ENCODE measurements around the gene ZNF341. TPM values are rescaled to one million over a fixed set of nuclear protein-coding genes. Genes with fewer than 3 reads are reported as not detected.

The ZNF341 gene
- polyA plus RNA-seq, 1 donor from 2014 or later = 1.2 TPM

- Histone ChIP-seq H3K27me3 (ENCODE audit: insufficient read depth, low read depth, low read length) (no peaks in the 10 kb centered on the region), H3K4me2 (ENCODE audit: low read length) (no peak overlapping the region), H3F3A (ENCODE audit: insufficient read depth, low read length, poor library complexity, severe bottlenecking) (no peaks in the 10 kb centered on the region), H3K27ac (ENCODE audit: low read length) (no peak overlapping the region), H3K4me3 (ENCODE audit: low read length) (no peak overlapping the region), H3K9me3 (ENCODE audit: low read length) (no peaks in the 10 kb centered on the region), H2AFZ (ENCODE audit: low read depth, low read length) (no peak overlapping the region), H4K20me1 (ENCODE audit: insufficient read depth) (no peaks in the 10 kb centered on the region), H3K9me2 (ENCODE audit: insufficient read depth, low read length) (no peaks in the 10 kb centered on the region), H3K79me2 (replicated peaks; ENCODE audit: insufficient read depth, low read length) (no peaks in the 10 kb centered on the region), H3K36me3 (ENCODE audit: insufficient read depth, low read length) (no peaks in the 10 kb centered on the region), H3K9ac (ENCODE audit: low read length) (no peak overlapping the region)
- TF ChIP-seq CTCF (IDR thresholded peaks at IDR 0.05; ENCODE audit: poor library complexity, severe bottlenecking) = no peak
- no peak for TF ChIP-seq SMC3 (conservative IDR thresholded peaks at IDR 0.05; ENCODE audit: poor library complexity)
- no peak for TF ChIP-seq REST (IDR thresholded peaks at IDR 0.05; ENCODE audit: borderline replicate concordance)
- no peak for TF ChIP-seq MXI1 (conservative IDR thresholded peaks at IDR 0.05; ENCODE audit: poor library complexity, severe bottlenecking)
- TF ChIP-seq TAF1 (IDR thresholded peaks at IDR 0.05; ENCODE audit: low read depth) = no peak
- TF ChIP-seq EZH2 (IDR thresholded peaks at IDR 0.05; ENCODE audit: borderline replicate concordance, insufficient read depth, low read length, poor library complexity, severe bottlenecking) = no peak
- TF ChIP-seq POLR2AphosphoS5 (IDR thresholded peaks at IDR 0.05) = no peak
- no peak for TF ChIP-seq RAD21 (conservative IDR thresholded peaks at IDR 0.05)
- no peak for TF ChIP-seq EP300 (conservative IDR thresholded peaks at IDR 0.05; ENCODE audit: poor library complexity, severe bottlenecking)
These were observed 61.5 kb downstream of the ZNF341 start for GRCh38 chr20:33793011-33793931.

GRCh38 chr20:33796263-33796906 is 64.6 kb downstream of the ZNF341 start:
- Histone ChIP-seq H3K27ac (ENCODE audit: low read length) (no peak overlapping the region), H3K79me2 (replicated peaks; ENCODE audit: insufficient read depth, low read length) (no peaks in the 10 kb centered on the region), H2AFZ (ENCODE audit: low read depth, low read length) (no peak overlapping the region), H3K4me3 (ENCODE audit: low read length) (no peak overlapping the region), H3K9me2 (ENCODE audit: insufficient read depth, low read length) (no peaks in the 10 kb centered on the region), H3F3A (ENCODE audit: insufficient read depth, low read length, poor library complexity, severe bottlenecking) (no peaks in the 10 kb centered on the region), H4K20me1 (ENCODE audit: insufficient read depth) (no peaks in the 10 kb centered on the region), H3K4me2 (ENCODE audit: low read length) (no peak overlapping the region), H3K9ac (ENCODE audit: low read length) (no peak overlapping the region), H3K27me3 (ENCODE audit: insufficient read depth, low read depth, low read length) (no peaks in the 10 kb centered on the region), H3K36me3 (ENCODE audit: insufficient read depth, low read length) (no peaks in the 10 kb centered on the region), H3K9me3 (ENCODE audit: low read length) (no peaks in the 10 kb centered on the region)
- TF ChIP-seq EZH2 (IDR thresholded peaks at IDR 0.05; ENCODE audit: borderline replicate concordance, insufficient read depth, low read length, poor library complexity, severe bottlenecking) = no peak
- TF ChIP-seq SMC3 (conservative IDR thresholded peaks at IDR 0.05; ENCODE audit: poor library complexity) = no peak
- no peak for TF ChIP-seq CTCF (IDR thresholded peaks at IDR 0.05; ENCODE audit: poor library complexity, severe bottlenecking)
- TF ChIP-seq EP300 (conservative IDR thresholded peaks at IDR 0.05; ENCODE audit: poor library complexity, severe bottlenecking) = no peak
- no peak for TF ChIP-seq REST (IDR thresholded peaks at IDR 0.05; ENCODE audit: borderline replicate concordance)
- TF ChIP-seq RAD21 (conservative IDR thresholded peaks at IDR 0.05) = no peak
- no peak for TF ChIP-seq TAF1 (IDR thresholded peaks at IDR 0.05; ENCODE audit: low read depth)
- no peak for TF ChIP-seq POLR2AphosphoS5 (IDR thresholded peaks at IDR 0.05)
- no peak for TF ChIP-seq MXI1 (conservative IDR thresholded peaks at IDR 0.05; ENCODE audit: poor library complexity, severe bottlenecking)

All from neural cell (in vitro differentiated cells).